GM21526 (cell line): ENCODE results near the gene IL23R.

Experiments
- ATAC-seq: cut with Tn5 transposase; IDR thresholded peaks from one replicate; pipeline ENCODE4 v1.9.1; 2021; ENCODE audit warnings: moderate library complexity; ENCODE audit not compliant: unreplicated experiment, low FRiP score

Gene IL23R

GRCh38 chr1:67228791-67229190 is 62.5 kb downstream of the IL23R start:
- no peak for ATAC-seq

DNA sequence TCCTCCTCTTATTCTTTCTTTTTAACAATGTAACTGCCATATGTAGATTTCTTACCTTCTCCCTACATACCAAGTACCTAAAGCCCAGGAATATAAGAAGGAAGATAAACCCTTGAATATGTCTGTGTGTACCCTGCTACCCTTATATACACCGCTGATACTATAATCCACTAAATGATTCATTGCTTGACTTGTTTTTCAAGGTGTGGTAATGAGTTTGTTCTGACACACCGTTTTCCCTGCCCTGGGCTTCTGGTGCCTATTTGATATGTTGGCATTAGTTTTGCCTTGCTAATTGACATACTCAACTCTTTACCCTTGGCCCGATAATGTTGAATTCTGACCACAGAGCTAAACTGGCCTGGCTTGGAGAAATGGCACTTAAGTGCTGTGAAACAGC is 64.3 kb downstream of the IL23R start:
- ATAC-seq, result no peak

DNA sequence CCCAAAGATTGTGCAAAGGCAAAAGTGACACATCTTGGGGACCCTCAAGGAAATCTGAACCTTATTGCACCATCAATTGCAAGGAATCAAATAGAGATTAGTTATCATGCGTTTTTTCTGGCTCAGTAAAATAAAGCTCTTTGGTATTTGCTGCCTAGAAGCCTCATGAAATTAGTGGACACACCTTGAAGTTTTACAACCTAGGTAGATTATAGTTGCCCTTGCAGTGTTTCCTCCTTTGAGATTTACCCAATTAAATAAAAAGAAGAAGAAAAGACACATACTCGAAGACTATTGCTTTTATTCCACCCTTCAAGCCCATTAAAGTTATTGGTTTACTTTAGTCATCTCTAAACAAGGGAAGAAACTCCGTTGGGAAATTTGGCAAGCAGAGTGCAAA is 70.0 kb downstream of the IL23R start:
- no peak for ATAC-seq

GRCh38 chr1:67239738-67240137 is 73.5 kb downstream of the IL23R start:
- ATAC-seq, result no peak

- no peak for ATAC-seq
Measured at GRCh38 chr1:67241200-67241746, 75.0 kb downstream of the IL23R start.

DNA sequence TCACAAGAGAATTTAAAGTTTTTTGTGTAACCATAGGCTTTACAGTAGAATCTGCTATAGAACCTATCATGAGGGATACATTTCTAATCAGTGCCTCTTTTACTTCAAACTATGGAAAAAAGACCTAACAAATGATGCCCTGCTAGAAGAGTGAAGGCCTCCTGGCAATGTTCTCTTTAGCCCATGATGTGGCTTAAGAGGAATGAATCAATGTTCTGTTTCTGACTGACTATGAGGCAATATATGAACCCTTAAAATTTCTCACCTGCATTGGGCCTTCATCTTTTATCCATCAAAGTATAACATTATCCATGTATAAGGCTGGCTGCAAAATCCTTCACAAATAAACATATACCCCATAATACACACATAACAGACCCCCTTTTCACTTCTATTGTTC is 75.8 kb downstream of the IL23R start:
- ATAC-seq, result no peak

- ATAC-seq, result no peak
Measured at GRCh38 chr1:67250051-67250653, 83.9 kb downstream of the IL23R start.

DNA sequence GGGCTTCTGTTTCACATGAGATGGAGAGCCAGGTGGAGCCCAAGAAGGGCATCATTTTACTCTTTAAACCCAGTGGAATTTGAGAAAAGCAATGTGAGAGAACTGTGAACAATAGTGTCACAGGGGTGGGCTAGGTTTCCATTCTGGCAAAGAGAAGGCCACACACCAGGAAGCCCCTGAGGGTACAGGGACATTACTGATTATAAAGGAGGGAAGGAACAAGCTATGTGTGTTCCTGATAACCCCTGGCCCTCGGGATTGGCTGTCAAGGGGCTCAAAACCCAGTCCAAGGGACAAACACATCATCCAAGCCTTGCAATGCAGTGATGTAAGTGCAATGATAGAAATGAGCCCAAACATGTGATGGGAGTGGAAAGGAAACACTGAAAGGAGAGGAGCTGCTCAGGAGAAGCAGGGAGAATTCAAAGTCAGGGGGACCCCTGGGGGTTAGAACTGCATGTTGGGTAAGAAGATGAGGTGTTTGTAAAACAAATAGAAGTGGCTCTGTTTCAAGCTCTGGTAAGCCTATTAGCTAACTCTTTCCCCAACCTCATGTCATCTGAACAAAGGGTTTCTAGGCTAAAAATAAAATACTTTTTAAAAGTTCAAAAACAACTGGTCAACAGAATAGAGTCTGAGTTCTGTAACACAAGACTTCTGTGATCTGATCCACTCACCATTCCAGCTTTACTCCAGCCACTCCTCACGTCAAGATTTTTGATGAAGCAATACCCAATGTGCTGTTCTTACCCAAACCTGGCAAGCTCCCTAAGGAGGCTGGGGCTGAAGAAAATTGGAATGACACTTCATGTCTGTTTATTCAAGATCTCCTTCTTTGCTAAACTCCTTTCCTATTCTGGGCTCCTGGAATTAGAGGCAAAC is 90.3 kb downstream of the IL23R start:
- ATAC-seq, result no peak

DNA sequence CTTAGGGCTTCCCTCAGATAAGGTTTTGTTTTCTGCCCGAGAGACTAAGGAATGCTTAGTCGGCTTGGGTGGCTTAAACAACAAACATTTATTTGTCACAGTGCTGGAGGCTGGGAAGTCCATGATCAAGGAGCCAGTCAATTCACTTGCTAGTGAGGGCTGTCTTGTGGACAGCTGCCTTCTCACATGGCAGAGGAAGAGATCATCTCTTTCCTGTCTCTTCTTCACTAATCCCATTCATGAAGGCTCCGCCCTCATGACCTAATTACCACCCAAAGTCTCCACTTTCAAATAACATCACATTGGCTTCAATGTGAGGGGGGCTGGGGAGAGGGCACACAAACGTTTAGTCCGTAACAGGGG is 90.9 kb downstream of the IL23R start:
- no peak for ATAC-seq

DNA sequence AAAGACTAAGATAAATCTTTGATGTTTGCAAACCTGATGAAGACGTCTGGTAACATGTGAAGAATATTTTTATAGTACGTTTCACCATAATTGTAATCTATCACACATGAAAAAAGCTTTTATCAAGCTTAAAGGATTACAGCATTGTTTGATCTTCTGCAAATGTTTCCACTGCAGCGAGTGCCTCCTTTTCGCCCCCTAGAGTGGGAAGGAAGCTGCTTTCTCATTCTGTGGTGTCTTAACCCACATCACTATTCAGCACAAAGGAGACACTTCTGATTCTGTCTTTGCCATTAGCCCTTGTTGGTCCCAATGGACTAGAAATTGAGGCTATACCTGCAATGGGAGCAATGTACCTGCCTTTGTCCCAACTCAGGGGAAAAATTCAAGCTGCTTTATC is 95.4 kb downstream of the IL23R start:
- no peak for ATAC-seq

DNA sequence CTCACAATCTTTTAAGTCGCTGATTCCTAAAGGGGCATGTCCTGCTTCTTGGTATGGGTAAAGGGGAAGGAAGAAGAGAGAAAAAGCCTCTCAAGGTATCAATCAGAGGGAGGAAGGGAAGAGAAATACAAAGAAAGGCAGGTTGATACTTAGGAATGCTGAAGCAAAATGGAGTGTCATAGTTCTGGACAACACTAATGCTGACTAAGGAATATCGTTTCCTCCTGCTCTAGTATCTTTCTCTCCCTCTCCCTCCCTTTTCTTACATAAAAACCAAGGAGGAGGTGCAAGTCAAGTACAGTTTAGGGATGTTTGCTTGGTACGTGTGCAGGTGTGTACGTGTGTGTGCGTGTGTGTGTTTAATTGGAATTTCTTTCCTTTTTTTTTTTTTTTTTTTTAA is 96.5 kb downstream of the IL23R start:
- ATAC-seq, result no peak

- no peak for ATAC-seq
Measured at GRCh38 chr1:67264152-67264551, 97.9 kb downstream of the IL23R start.

- ATAC-seq, result no peak
Measured at GRCh38 chr1:67264899-67265298, 98.6 kb downstream of the IL23R start.

DNA sequence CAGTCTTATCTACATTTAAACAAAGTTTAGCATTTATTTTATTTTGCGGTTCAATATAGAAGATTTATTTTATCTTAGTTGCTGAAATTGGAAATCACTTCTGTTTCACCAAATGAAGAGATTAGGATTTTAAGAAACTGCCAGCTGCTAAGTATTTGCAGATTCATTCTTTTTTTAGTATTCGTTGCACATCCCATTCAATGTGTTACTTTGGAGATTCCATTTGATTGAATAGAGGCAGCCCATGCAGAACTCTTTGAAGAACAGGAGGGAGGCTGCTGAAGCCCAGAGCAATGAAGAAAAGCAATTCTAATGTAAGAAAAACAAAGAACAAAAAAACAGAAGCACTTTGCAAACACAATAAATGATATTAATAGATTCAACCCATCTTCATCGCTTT is 102.8 kb downstream of the IL23R start:
- ATAC-seq, result no peak

- no peak for ATAC-seq
Measured at GRCh38 chr1:67270541-67270940, 104.3 kb downstream of the IL23R start.

GRCh38 chr1:67273591-67273990 is 107.3 kb downstream of the IL23R start:
- no peak for ATAC-seq

DNA sequence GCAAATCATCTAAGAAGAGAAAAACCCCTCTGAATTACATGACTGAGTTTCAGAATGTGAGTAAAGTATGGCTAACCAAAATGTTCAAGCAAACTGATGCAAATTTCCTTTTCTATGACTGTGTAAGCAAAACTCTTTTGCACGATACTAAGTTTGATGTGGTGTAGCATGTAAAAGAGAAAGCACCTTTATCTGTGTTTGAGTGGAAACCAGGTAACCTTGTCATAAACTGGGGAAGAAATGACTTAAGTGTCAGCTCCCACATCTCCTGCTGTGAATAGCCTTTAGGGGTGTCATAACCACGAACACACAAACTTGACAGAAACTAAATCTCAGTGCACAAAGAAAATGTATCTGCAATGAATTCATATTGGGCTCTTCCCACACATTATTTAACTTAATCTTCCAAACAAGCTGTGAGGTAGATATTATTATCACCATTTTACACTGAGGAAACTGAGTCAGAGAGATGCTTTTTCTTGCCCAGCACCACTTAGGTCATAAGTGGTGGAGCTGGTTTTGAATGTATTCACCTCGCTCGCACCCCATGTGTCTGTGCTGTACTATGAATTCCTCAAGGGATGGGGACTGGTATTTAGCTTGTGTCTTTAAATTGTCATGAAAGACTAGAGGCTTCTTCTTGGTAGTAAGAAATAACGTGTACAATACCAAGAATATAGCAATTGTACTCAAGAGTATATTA is 108.5 kb downstream of the IL23R start:
- ATAC-seq, result peak; percentile 61

DNA sequence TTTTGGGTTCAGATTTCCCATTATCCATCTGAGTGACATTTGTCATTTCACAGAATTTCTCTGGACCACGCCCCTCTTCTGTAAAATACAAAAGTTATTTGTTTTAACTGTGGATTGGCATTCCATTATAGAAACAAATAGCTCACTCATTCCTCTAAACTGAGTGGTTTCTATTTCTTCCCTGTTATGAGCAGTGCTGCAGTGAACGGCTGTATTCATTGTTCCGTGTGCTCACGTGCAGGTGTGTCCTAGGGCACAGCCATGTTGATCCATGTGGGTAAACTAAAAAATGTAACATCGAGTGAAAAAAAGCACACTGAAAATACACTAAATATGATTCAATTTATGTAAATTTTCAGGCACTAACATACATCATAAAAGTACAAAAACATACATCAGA is 114.4 kb downstream of the IL23R start:
- no peak for ATAC-seq

GRCh38 chr1:67281244-67281643 is 115.0 kb downstream of the IL23R start:
- ATAC-seq, result no peak

DNA sequence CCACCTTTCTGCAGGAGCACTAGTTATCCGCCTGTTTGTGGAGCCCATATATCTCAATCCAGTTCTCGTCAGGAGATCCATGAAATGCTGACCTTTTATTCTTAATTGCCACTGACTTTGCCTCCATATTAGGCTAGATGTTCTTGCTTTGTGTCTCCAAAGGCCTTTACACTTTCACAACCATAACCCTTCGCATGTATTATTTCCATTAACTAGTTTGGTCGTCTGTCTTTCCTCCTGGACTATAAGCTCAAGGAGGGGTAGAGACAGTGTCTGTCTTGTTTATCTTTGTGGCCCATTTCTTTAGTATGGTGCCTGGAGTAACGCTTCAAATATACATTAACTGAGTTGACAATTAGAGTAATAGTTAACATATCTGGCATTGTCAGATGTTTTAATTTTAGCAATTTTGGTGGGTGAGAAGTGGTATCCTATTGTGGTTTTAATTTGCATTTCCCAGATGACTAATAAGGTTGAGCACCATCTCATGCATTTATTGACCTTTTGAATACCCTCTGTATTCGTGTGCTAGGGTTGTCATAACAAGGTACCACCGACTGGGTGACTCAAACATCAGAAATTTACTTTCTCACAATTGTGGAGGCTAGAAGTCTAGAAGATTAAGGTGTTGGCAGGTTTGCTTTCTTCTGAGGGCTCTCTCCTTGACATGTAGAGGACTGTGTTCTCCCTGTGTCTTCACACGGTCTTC is 119.7 kb downstream of the IL23R start:
- ATAC-seq, result peak; percentile 72

GRCh38 chr1:67290236-67290635 is 124.0 kb downstream of the IL23R start:
- ATAC-seq, result no peak
